HCT116 (cell line): ENCODE measurements around the gene HIF1A. TPM values are rescaled to one million over a fixed set of nuclear protein-coding genes. Genes with fewer than 3 reads are reported as not detected.

Source experiments
- ATAC-seq: fragments of 200-7000 bp; cut with Tn5 transposase; 2 replicates; pipeline ENCODE4 v1.9.1; 2020; ENCODE audit warnings: mild to moderate bottlenecking, moderate library complexity
- BruUV-seq: library from RNA; stranded (reverse); fragments of 400-500 nt; replicated peaks from 2 replicates; lab custom pipeline; 2021; lab: Mats Ljungman, UMichigan
- CTCF ChIA-PET: fragments of 300-600 bp; sonication (Branson Sonifier 250); formaldehyde crosslinking; loops from one replicate; lab custom pipeline; 2021; ENCODE audit warnings: antibody characterized with exemption; lab: Charles Lee
- POLR2A ChIA-PET: fragments of 300-600, 350-600 bp; sonication (Branson Sonifier 250); formaldehyde crosslinking; loops from one replicate; lab custom pipeline; 2021; ENCODE audit warnings: antibody characterized with exemption; lab: Charles Lee
- RAD21 ChIA-PET, 2 experiments: fragments of 300-600 bp; sonication (Branson Sonifier 250); formaldehyde crosslinking; loops; one replicate each; lab custom pipeline; 2023; ENCODE audit warnings: low total read pairs in 2 of 2; ENCODE audit not compliant: uncharacterized antibody in 2 of 2, unreplicated experiment in 2 of 2, low non-redundant PET in 1 of 2; lab: Charles Lee
- DNase-seq: peaks from one replicate; pipeline ENCODE4 v3.0.0-alpha.2; 2010; ENCODE audit warnings: low read depth, low spot score
- H2AFZ ChIP-seq: fragments of 200-600 bp; shearing (Covaris generic), sonication (generic); 2 replicates; pipeline ENCODE4 v1.6.1; 2017; ENCODE audit warnings: low read depth, mixed run types, mixed read lengths, antibody characterized with exemption, low read length; ENCODE audit not compliant: poor library complexity, severe bottlenecking
- H3K27ac ChIP-seq: 2 replicates; pipeline ENCODE4 v1.5.1; 2012; ENCODE audit warnings: low read depth, low read length
- H3K27me3 ChIP-seq: fragments of 200-600 bp; sonication (generic); 2 replicates; pipeline ENCODE4 v1.6.1; 2016; ENCODE audit warnings: mixed run types, low read length, mixed read lengths; ENCODE audit not compliant: insufficient read depth
- H3K36me3 ChIP-seq, 2 experiments: fragments of 200-500 bp in 1 of 2; fragments of 200-600 bp in 1 of 2; sonication (Bioruptor generic) in 1 of 2; sonication (generic) in 1 of 2; 2 replicates each; pipeline versions ENCODE4 v1.5.1 to v1.6.1; 2014 to 2016; ENCODE audit warnings: low read length in 2 of 2, inconsistent platforms in 1 of 2, mixed read lengths in 1 of 2, mixed run types in 1 of 2; ENCODE audit not compliant: insufficient read depth in 2 of 2, control insufficient read depth in 1 of 2
- H3K4me1 ChIP-seq, 2 experiments: fragments of 200-600 bp in 1 of 2; sonication (generic) in 1 of 2; 2 replicates each; pipeline versions ENCODE4 v1.5.1 to v1.6.1; 2012 to 2017; ENCODE audit warnings: low read length in 2 of 2, inconsistent platforms in 1 of 2, mild to moderate bottlenecking in 1 of 2, mixed read lengths in 1 of 2, mixed run types in 1 of 2, moderate library complexity in 1 of 2; ENCODE audit not compliant: insufficient read depth in 2 of 2, control insufficient read depth in 1 of 2
- H3K4me2 ChIP-seq: fragments of 200-600 bp; sonication (generic); 2 replicates; pipeline ENCODE4 v1.6.1; 2017; ENCODE audit warnings: mixed run types, low read length, mixed read lengths
- H3K4me3 ChIP-seq, 2 experiments: fragments of 200-600 bp in 1 of 2; sonication (generic) in 1 of 2; replicated peaks in 1 of 2; 2 replicates each; pipeline ENCODE4 v1.5.1; 2011 to 2016; ENCODE audit warnings: low read length in 2 of 2, control low read depth in 1 of 2, low read depth in 1 of 2, mild to moderate bottlenecking in 1 of 2, mixed read lengths in 1 of 2, mixed run types in 1 of 2
- H3K79me2 ChIP-seq: fragments of 200-600 bp; sonication (generic); 2 replicates; pipeline ENCODE4 v1.6.1; 2017; ENCODE audit warnings: mild to moderate bottlenecking, mixed run types, low read length, moderate library complexity, mixed read lengths; ENCODE audit not compliant: insufficient read depth
- H3K9ac ChIP-seq: fragments of 200-600 bp; sonication (generic); 2 replicates; pipeline ENCODE4 v1.6.1; 2016; ENCODE audit warnings: low read length, mixed read lengths
- H3K9me2 ChIP-seq: fragments of 200-600 bp; sonication (generic), shearing (Covaris generic); 2 replicates; pipeline ENCODE4 v1.6.1; 2017; ENCODE audit warnings: mixed run types, mild to moderate bottlenecking, moderate library complexity; ENCODE audit not compliant: insufficient read depth
- H3K9me3 ChIP-seq, 2 experiments: fragments of 200-500 bp in 1 of 2; fragments of 200-600 bp in 1 of 2; sonication (Bioruptor generic) in 1 of 2; sonication (generic) in 1 of 2; 2 replicates each; pipeline ENCODE4 v1.6.1; 2014 to 2017; ENCODE audit warnings: low read length in 2 of 2, mixed read lengths in 2 of 2, inconsistent platforms in 1 of 2, low read depth in 1 of 2, mild to moderate bottlenecking in 1 of 2, mixed run types in 1 of 2, moderate library complexity in 1 of 2; ENCODE audit not compliant: control insufficient read depth in 1 of 2, insufficient read depth in 1 of 2
- H4K20me1 ChIP-seq: fragments of 200-600 bp; sonication (generic), shearing (Covaris generic); 2 replicates; pipeline ENCODE4 v1.6.1; 2017; ENCODE audit warnings: mixed run types, mild to moderate bottlenecking, moderate library complexity; ENCODE audit not compliant: insufficient read depth
- ATF3 ChIP-seq: IDR thresholded peaks from 2 replicates; pipeline ENCODE4 v1.6.1; 2012
- CEBPB ChIP-seq: IDR thresholded peaks from 2 replicates; pipeline ENCODE4 v1.6.1; 2012; ENCODE audit warnings: low read depth
- CTCF ChIP-seq, 3 experiments: fragments of 200-600 bp in 1 of 3; sonication (generic) in 1 of 3; IDR thresholded peaks in 2 of 3; conservative IDR thresholded peaks in 1 of 3; 2 replicates each; pipeline ENCODE4 v1.5.1; 2012 to 2017; ENCODE audit warnings: low read depth in 2 of 3, low read length in 2 of 3, antibody characterized with exemption in 1 of 3, borderline replicate concordance in 1 of 3, control low read depth in 1 of 3, mild to moderate bottlenecking in 1 of 3, mixed read lengths in 1 of 3, mixed run types in 1 of 3, moderate library complexity in 1 of 3; ENCODE audit not compliant: insufficient read depth in 1 of 3
- EGR1 ChIP-seq: IDR thresholded peaks from 2 replicates; pipeline ENCODE4 v1.6.1; 2012; ENCODE audit warnings: low read depth
- EZH2 ChIP-seq: fragments of 200-600 bp; sonication (generic); IDR thresholded peaks from 2 replicates; pipeline ENCODE4 v1.6.1; 2017; ENCODE audit warnings: antibody characterized with exemption, mixed run types
- EZH2phosphoT487 ChIP-seq: fragments of 200-600 bp; IDR thresholded peaks from 2 replicates; pipeline ENCODE4 v1.6.1; 2018; ENCODE audit warnings: antibody characterized with exemption, borderline replicate concordance
- JUND ChIP-seq: IDR thresholded peaks from 2 replicates; pipeline ENCODE4 v1.6.1; 2012
- MAX ChIP-seq: IDR thresholded peaks from 2 replicates; pipeline ENCODE4 v1.6.1; 2012
- POLR2A ChIP-seq: IDR thresholded peaks from 2 replicates; pipeline ENCODE4 v1.7.0; 2011; ENCODE audit warnings: borderline replicate concordance; ENCODE audit not compliant: insufficient read depth, insufficient read length; ENCODE audit errors: extremely low read depth
- POLR2AphosphoS5 ChIP-seq: IDR thresholded peaks from 2 replicates; pipeline ENCODE4 v1.6.1; 2011; ENCODE audit warnings: mild to moderate bottlenecking, low read depth, low read length, moderate library complexity
- RAD21 ChIP-seq: IDR thresholded peaks from 2 replicates; pipeline ENCODE4 v1.6.1; 2012; ENCODE audit warnings: low read depth, mild to moderate bottlenecking
- REST ChIP-seq: IDR thresholded peaks from 2 replicates; pipeline ENCODE4 v1.6.1; 2012; ENCODE audit warnings: low read depth
- SIN3A ChIP-seq: IDR thresholded peaks from 2 replicates; pipeline ENCODE4 v1.6.1; 2012; ENCODE audit warnings: low read depth
- SP1 ChIP-seq: IDR thresholded peaks from 2 replicates; pipeline ENCODE4 v1.6.1; 2012; ENCODE audit warnings: low read depth
- SRF ChIP-seq: IDR thresholded peaks from 2 replicates; pipeline ENCODE4 v1.6.1; 2012; ENCODE audit warnings: low read depth
- TCF7L2 ChIP-seq: IDR thresholded peaks from 2 replicates; pipeline ENCODE4 v1.7.0; 2011; ENCODE audit warnings: borderline replicate concordance, inconsistent platforms; ENCODE audit not compliant: insufficient read depth, insufficient read length; ENCODE audit errors: extremely low read depth
- ZBTB33 ChIP-seq: IDR thresholded peaks from 2 replicates; pipeline ENCODE4 v1.6.1; 2011; ENCODE audit warnings: mild to moderate bottlenecking, low read length, moderate library complexity; ENCODE audit not compliant: insufficient replicate concordance; ENCODE audit errors: extremely low read depth
- ZNF274 ChIP-seq: fragments of 200-500 bp; sonication (Bioruptor generic); IDR thresholded peaks from 2 replicates; pipeline ENCODE4 v1.6.1; 2014; ENCODE audit warnings: mild to moderate bottlenecking, low read depth, low read length, inconsistent platforms
- intact Hi-C: fragments of 100-400 bp; cut with micrococcal nuclease; formaldehyde crosslinking; loops from 2 replicates; pipeline ENCODE4 v1.10.0; 2022
- total RNA-seq: library from RNA; stranded (reverse); gene quantifications from one replicate; pipeline ENCODE4 v1.2.1, GENCODE V29; 2021; ENCODE audit not compliant: unreplicated experiment

Gene HIF1A
- total RNA-seq, 1 experiment from 2014 or later: 113 TPM

GRCh38 chr14:61672796-61673195, 22.5 kb upstream of the HIF1A start:
- Histone ChIP-seq H4K20me1 (no peaks in the 10 kb centered on the region), H3K4me3 (no peak overlapping the region), H3K27me3 (no peaks in the 10 kb centered on the region), H3K36me3 (no peaks in the 10 kb centered on the region), H3K4me2 (no peak overlapping the region), H3K9ac (no peak overlapping the region), H3K9me2 (no peaks in the 10 kb centered on the region), H3K79me2 (no peaks in the 10 kb centered on the region), H3K27ac (no peak overlapping the region), H3K4me1 (peaks cover 0 to 8% of the 10 kb centered on the region in 2 experiments; a peak in 1 of 4 replicates), H3K9me3 (no peaks in the 10 kb centered on the region)
- intact Hi-C loops: no loop called here
- no TSS peak for BruUV-seq
- ChIA-PET CTCF (no interaction called here), POLR2A (no interaction called here), RAD21 (no interaction called here)
- no peak for ATAC-seq
- TF ChIP-seq RAD21: no peak
- TF ChIP-seq CEBPB: no peak
- no peak for TF ChIP-seq JUND
- TF ChIP-seq EGR1: no peak
- no peak for TF ChIP-seq EZH2
- no peak for TF ChIP-seq MAX
- TF ChIP-seq CTCF (IDR thresholded peaks at IDR 0.05 in 2 of 3, conservative IDR thresholded peaks at IDR 0.05 in 1 of 3; ENCODE audit: borderline replicate concordance in 1 of 3, insufficient read depth in 1 of 3, low read depth in 2 of 3, low read length in 2 of 3): no peak
- TF ChIP-seq ZBTB33: no peak
- TF ChIP-seq POLR2AphosphoS5: no peak
- TF ChIP-seq EZH2phosphoT487: no peak
- no peak for TF ChIP-seq POLR2A
- no peak for TF ChIP-seq TCF7L2
- TF ChIP-seq SP1: no peak
- TF ChIP-seq ZNF274: no peak
- no peak for TF ChIP-seq ATF3
- TF ChIP-seq SIN3A: no peak
- no peak for TF ChIP-seq SRF
- TF ChIP-seq REST: no peak
- TF ChIP-seq, all 23 proteins: peak for 0
- no peak overlapping the region for H2AFZ ChIP-seq
- DNase-seq: no peak
